Neuronal stem cell (in vitro differentiated cells): Measurements from ENCODE around the gene KIF18B.

Experiments used
- DNase-seq: peaks from one replicate; pipeline ENCODE4 v3.0.0-alpha.2; 2013; ENCODE audit warnings: low spot score
- H2AFZ ChIP-seq: one replicate; pipeline ENCODE4 v1.6.1; 2013; ENCODE audit warnings: mild to moderate bottlenecking, low read length, inconsistent platforms
- H2AK5ac ChIP-seq: 2 replicates; pipeline ENCODE4 v1.6.1; 2013; ENCODE audit warnings: low read depth, mild to moderate bottlenecking, inconsistent platforms, low read length, moderate library complexity, mixed read lengths
- H2BK120ac ChIP-seq: 2 replicates; pipeline ENCODE4 v1.6.1; 2013; ENCODE audit warnings: low read depth, mild to moderate bottlenecking, inconsistent platforms, low read length, moderate library complexity, mixed read lengths
- H2BK12ac ChIP-seq: one replicate; pipeline ENCODE4 v1.6.1; 2013; ENCODE audit warnings: low read length, inconsistent platforms
- H2BK15ac ChIP-seq: 2 replicates; pipeline ENCODE4 v1.6.1; 2013; ENCODE audit warnings: mild to moderate bottlenecking, low read length, inconsistent platforms, mixed read lengths
- H2BK5ac ChIP-seq: one replicate; pipeline ENCODE4 v1.6.1; 2013; ENCODE audit warnings: inconsistent platforms, mild to moderate bottlenecking, low read length, moderate library complexity
- H3K14ac ChIP-seq: one replicate; pipeline ENCODE4 v1.6.1; 2013; ENCODE audit warnings: low read length, inconsistent platforms
- H3K18ac ChIP-seq: 2 replicates; pipeline ENCODE4 v1.6.1; 2013; ENCODE audit warnings: low read length, inconsistent platforms
- H3K23ac ChIP-seq: 2 replicates; pipeline ENCODE4 v1.6.1; 2013; ENCODE audit warnings: low read depth, mild to moderate bottlenecking, mixed read lengths, low read length, inconsistent platforms; ENCODE audit not compliant: poor library complexity
- H3K27ac ChIP-seq: replicated peaks from 3 replicates; pipeline ENCODE4 v1.5.1; 2013; ENCODE audit warnings: low read length, inconsistent platforms
- H3K27me3 ChIP-seq, 3 experiments: 2 replicates each; pipeline ENCODE4 v1.6.1; 2013; ENCODE audit warnings: low read length in 3 of 3, mild to moderate bottlenecking in 2 of 3, inconsistent platforms in 1 of 3, low read depth in 1 of 3, mixed read lengths in 1 of 3, moderate library complexity in 1 of 3; ENCODE audit not compliant: control insufficient read depth in 3 of 3, insufficient read depth in 3 of 3
- H3K36me3 ChIP-seq, 2 donors: replicated peaks in 1 of 2; 2 replicates each; pipeline ENCODE4 v1.6.1; 2013; ENCODE audit warnings: low read length in 2 of 2; ENCODE audit not compliant: control insufficient read depth in 2 of 2, insufficient read depth in 2 of 2
- H3K4ac ChIP-seq: 2 replicates; pipeline ENCODE4 v1.6.1; 2013; ENCODE audit warnings: inconsistent platforms, mild to moderate bottlenecking, low read length, moderate library complexity
- H3K4me1 ChIP-seq, 2 donors: 1 replicate in 1 of 2; 2 replicates in 1 of 2; pipeline ENCODE4 v1.6.1; 2013; ENCODE audit warnings: low read length in 2 of 2, low read depth in 1 of 2; ENCODE audit not compliant: control insufficient read depth in 2 of 2, insufficient read depth in 1 of 2
- H3K4me2 ChIP-seq: one replicate; pipeline ENCODE4 v1.6.1; 2013; ENCODE audit warnings: mild to moderate bottlenecking, low read length, inconsistent platforms; ENCODE audit not compliant: insufficient read depth, poor library complexity, severe bottlenecking
- H3K4me3 ChIP-seq, 2 donors: 2 replicates each; pipeline ENCODE4 v1.5.1; 2013; ENCODE audit warnings: low read length in 2 of 2, mild to moderate bottlenecking in 2 of 2, inconsistent platforms in 1 of 2, moderate library complexity in 1 of 2
- H3K79me1 ChIP-seq: one replicate; pipeline ENCODE4 v1.6.1; 2013; ENCODE audit warnings: low read depth, mild to moderate bottlenecking, inconsistent platforms, low read length, moderate library complexity
- H3K9ac ChIP-seq: one replicate; pipeline ENCODE4 v1.6.1; 2013; ENCODE audit warnings: mild to moderate bottlenecking, low read depth, low read length, inconsistent platforms; ENCODE audit not compliant: poor library complexity
- H3K9me3 ChIP-seq, 2 donors: replicated peaks in 1 of 2; 2 replicates each; pipeline versions ENCODE3 to v1.6.1; 2013; ENCODE audit warnings: low read length in 2 of 2, mild to moderate bottlenecking in 2 of 2, inconsistent platforms in 1 of 2, low read depth in 1 of 2, mixed read lengths in 1 of 2, moderate library complexity in 1 of 2; ENCODE audit not compliant: control insufficient read depth in 2 of 2, insufficient read depth in 1 of 2
- H4K8ac ChIP-seq: one replicate; pipeline ENCODE4 v1.6.1; 2013; ENCODE audit warnings: low read depth, mild to moderate bottlenecking, inconsistent platforms, low read length, moderate library complexity
- H4K91ac ChIP-seq: one replicate; pipeline ENCODE4 v1.6.1; 2013; ENCODE audit warnings: low read length, low read depth, mild to moderate bottlenecking, inconsistent platforms; ENCODE audit not compliant: poor library complexity
- WGBS, 2 donors: extraction: QIAGEN DNeasy Blood & Tissue Kit; methylation state at CpG; one replicate each; pipeline ENCODE4 v1.1.7; 2013; ENCODE audit warnings: missing lambda C conversion rate in 2 of 2, mixed read lengths in 1 of 2; ENCODE audit not compliant: insufficient read length in 2 of 2, insufficient replicate concordance in 1 of 2; ENCODE audit errors: extremely low coverage in 2 of 2; 5-methylcytosine and 5-hydroxymethylcytosine counted together

KIF18B gene

DNA sequence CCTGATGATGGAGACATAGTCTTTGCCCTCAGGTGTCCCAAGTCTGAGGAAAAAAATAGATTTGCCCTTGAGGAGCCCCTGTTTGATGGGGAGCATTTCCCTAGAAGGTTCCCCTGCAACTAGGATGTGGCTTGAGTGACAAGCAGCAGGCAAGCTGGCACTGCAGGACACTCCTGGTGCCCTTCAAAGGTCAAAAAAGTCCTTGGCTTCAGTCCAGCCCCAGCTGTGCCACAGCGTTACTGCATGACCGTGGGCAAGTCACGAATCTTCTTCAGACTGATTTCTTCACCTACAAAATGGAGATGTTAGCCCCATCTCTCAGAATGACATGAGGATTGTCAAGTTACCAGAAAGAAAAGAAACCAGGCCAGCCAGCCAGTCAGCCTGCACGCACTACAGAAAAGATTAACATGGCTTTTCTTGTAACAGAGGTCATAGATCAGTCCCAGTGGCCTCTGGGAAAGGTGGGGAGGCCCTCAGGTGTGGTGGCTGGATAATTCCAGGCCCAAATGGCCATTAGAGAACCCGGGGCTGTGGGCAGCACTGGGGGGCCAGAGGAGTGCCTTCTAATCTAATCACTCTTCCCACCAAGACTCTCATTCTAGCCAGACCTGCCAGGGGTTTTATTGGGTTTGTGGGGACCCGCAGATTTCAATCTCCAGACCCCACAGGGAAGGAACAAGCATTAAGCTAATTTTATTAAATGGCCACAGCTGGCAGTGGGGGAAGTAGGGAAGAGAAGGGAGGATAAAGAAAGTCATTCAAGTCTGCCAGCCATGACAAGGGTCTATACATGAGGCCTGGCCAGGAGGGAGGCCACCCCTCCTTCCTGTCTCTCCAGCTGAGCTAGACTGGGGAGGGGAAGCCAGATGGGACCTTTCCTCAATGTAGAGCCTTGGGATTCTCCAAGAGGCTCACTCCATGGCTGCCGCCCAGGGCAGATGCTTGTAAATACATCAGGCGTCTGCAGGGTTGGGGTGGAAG is 9.7 kb upstream of the KIF18B start:
- no peak overlapping the region for H2BK5ac ChIP-seq

GRCh38 chr17:44955674-44956425 is 8.3 kb upstream of the KIF18B start:
- H3K23ac ChIP-seq, result no peak overlapping the region
- WGBS, 2 donors, result no CpG with 5 or more reads among the region's 8 CpGs
- H3K9ac ChIP-seq, result no peak overlapping the region
- no peak overlapping the region for H2BK5ac ChIP-seq
- H3K4ac ChIP-seq, result no peak overlapping the region
- H3K36me3 ChIP-seq, result no peaks in the 10 kb centered on the region
- no peak overlapping the region for H2BK12ac ChIP-seq
- H3K27me3 ChIP-seq, result peaks cover 0 to 44% (median 10%) of the 10 kb centered on the region in 3 experiments
- H4K8ac ChIP-seq, result no peak overlapping the region
- no peak overlapping the region for H4K91ac ChIP-seq
- no peak overlapping the region for H3K4me2 ChIP-seq
- no peak overlapping the region for H3K14ac ChIP-seq
- H3K79me1 ChIP-seq, result no peaks in the 10 kb centered on the region
- H3K18ac ChIP-seq, result peak overlapping the region; percentile 9
- H2AFZ ChIP-seq, result no peak overlapping the region
- no peaks in the 10 kb centered on the region for H3K9me3 ChIP-seq
- DNase-seq, result no peak
- H3K27ac ChIP-seq, result no peak overlapping the region
- no peak overlapping the region for H3K4me3 ChIP-seq
- no peak overlapping the region for H2BK120ac ChIP-seq
- H2BK15ac ChIP-seq, result no peak overlapping the region
- H2AK5ac ChIP-seq, result no peak overlapping the region
- H3K4me1 ChIP-seq, result peaks cover 2 to 3% of the 10 kb centered on the region in 2 donors

More for the DNA sequence above, 9.7 kb upstream of the KIF18B start:
- Histone ChIP-seq H3K4me2 (no peak overlapping the region), H4K91ac (no peak overlapping the region), H2BK120ac (no peak overlapping the region), H3K4ac (no peak overlapping the region), H3K9me3 (no peaks in the 10 kb centered on the region), H3K9ac (no peak overlapping the region), H3K18ac (no peak overlapping the region), H3K27me3 (peaks cover 0 to 40% (median 13%) of the 10 kb centered on the region in 3 experiments), H3K4me1 (peaks cover 2 to 3% of the 10 kb centered on the region in 2 donors), H4K8ac (no peak overlapping the region), H3K4me3 (no peak overlapping the region), H3K23ac (no peak overlapping the region), H2BK15ac (no peak overlapping the region), H3K27ac (no peak overlapping the region), H2AFZ (no peak overlapping the region), H2AK5ac (no peak overlapping the region), H2BK12ac (no peak overlapping the region), H3K36me3 (no peaks in the 10 kb centered on the region), H3K14ac (no peak overlapping the region), H3K79me1 (no peaks in the 10 kb centered on the region)
- no peak for DNase-seq
- no CpG with 5 or more reads among the region's 8 CpGs for WGBS, 2 donors

- H3K27ac ChIP-seq, result no peak overlapping the region
- no peak overlapping the region for H3K14ac ChIP-seq
- H3K9ac ChIP-seq, result no peak overlapping the region
- no peak for DNase-seq
- H3K4ac ChIP-seq, result no peak overlapping the region
- H2BK120ac ChIP-seq, result no peak overlapping the region
- H2BK15ac ChIP-seq, result no peak overlapping the region
- peaks cover 1% of the 10 kb centered on the region for H3K79me1 ChIP-seq
- no peak overlapping the region for H3K4me3 ChIP-seq
- H3K18ac ChIP-seq, result no peak overlapping the region
- peaks cover 0 to 52% (median 0%) of the 10 kb centered on the region in 3 experiments for H3K27me3 ChIP-seq
- H2BK12ac ChIP-seq, result no peak overlapping the region
- no peak overlapping the region for H4K8ac ChIP-seq
- no peaks in the 10 kb centered on the region for H3K36me3 ChIP-seq
- no peak overlapping the region for H2BK5ac ChIP-seq
- no peak overlapping the region for H3K4me2 ChIP-seq
- no peak overlapping the region for H4K91ac ChIP-seq
- peaks cover 0 to 2% of the 10 kb centered on the region in 2 donors for H3K4me1 ChIP-seq
- WGBS, 2 donors, result no CpG with 5 or more reads among the region's 6 CpGs
- no peak overlapping the region for H3K23ac ChIP-seq
- H2AFZ ChIP-seq, result no peak overlapping the region
- H2AK5ac ChIP-seq, result no peak overlapping the region
- H3K9me3 ChIP-seq, result no peaks in the 10 kb centered on the region
These were observed 5.4 kb upstream of the KIF18B start for GRCh38 chr17:44952946-44953475.
